ENCODE results near the gene FEN1. TPM values are rescaled to one million over a fixed set of nuclear protein-coding genes. Genes with fewer than 3 reads are reported as not detected.

Gene FEN1
- total and polyA plus RNA-seq, 2 of the 13 experiments (the other 11 are each of a cell fraction or from before 2014, with no cell fraction given): 12.4 to 102 TPM

GRCh38 chr11:61769169-61769920 lies 23.4 kb upstream of the FEN1 start (continued):
- peak in 1 of 2 experiments; percentile 58; a peak in 3 of 4 replicates for TF ChIP-seq HMGXB4 (CRISPR knock-in tag; IDR thresholded peaks at IDR 0.05; ENCODE audit: borderline replicate concordance in 1 of 2, low read depth in 1 of 2)
- TF ChIP-seq ASH2L (IDR thresholded peaks at IDR 0.05; ENCODE audit: insufficient read length, low read depth, low read length): peak; percentile 78
- TF ChIP-seq ZNF44 (CRISPR knock-in tag; IDR thresholded peaks at IDR 0.05): no peak
- peak; percentile 37; the same call in 1 of the 2 replicates for TF ChIP-seq GMEB1 (CRISPR knock-in tag; IDR thresholded peaks at IDR 0.05; ENCODE audit: borderline replicate concordance)
- TF ChIP-seq SSRP1 (CRISPR knock-in tag; IDR thresholded peaks at IDR 0.05): no peak
- no peak for TF ChIP-seq BRCA1 (CRISPR knock-in tag; IDR thresholded peaks at IDR 0.05)
- no peak for TF ChIP-seq KLF11 (CRISPR knock-in tag; IDR thresholded peaks at IDR 0.05)
- TF ChIP-seq KAT2B (IDR thresholded peaks at IDR 0.05; ENCODE audit: borderline replicate concordance, low read depth, low read length): no peak
- no peak for TF ChIP-seq XBP1 (CRISPR knock-in tag; IDR thresholded peaks at IDR 0.05)
- 0 out of 2 replicates have a peak, but pooled peaks have one; percentile 38 for TF ChIP-seq ZNF512B (CRISPR knock-in tag; IDR thresholded peaks at IDR 0.05; ENCODE audit: borderline replicate concordance)
- no peak for TF ChIP-seq ZNF790 (CRISPR knock-in tag; IDR thresholded peaks at IDR 0.05; ENCODE audit: borderline replicate concordance)
- TF ChIP-seq ERF (CRISPR knock-in tag; IDR thresholded peaks at IDR 0.05): peak; percentile 87
- TF ChIP-seq ZNF557 (CRISPR knock-in tag; IDR thresholded peaks at IDR 0.05): no peak
- no peak for TF ChIP-seq AHDC1 (CRISPR knock-in tag; IDR thresholded peaks at IDR 0.05; ENCODE audit: borderline replicate concordance)
- TF ChIP-seq RORA (CRISPR knock-in tag; IDR thresholded peaks at IDR 0.05): no peak
- 0 out of 2 replicates have a peak, but pooled peaks have one; percentile 49 for TF ChIP-seq KAT7 (CRISPR knock-in tag; IDR thresholded peaks at IDR 0.05; ENCODE audit: borderline replicate concordance)
- no peak for TF ChIP-seq CCAR2 (optimal IDR thresholded peaks at IDR 0.05; ENCODE audit: low read depth, low read length)
